HEK293T (cell line): ENCODE measurements around the gene ARHGEF39.

Experiments
- ARNT ChIP-seq: fragments of 450-650 bp; IDR thresholded peaks from 2 replicates; pipeline ENCODE4 v1.6.1; 2017; ENCODE audit warnings: mild to moderate bottlenecking
- BHLHE40 ChIP-seq: fragments of 450-650 bp; IDR thresholded peaks from 2 replicates; pipeline ENCODE4 v1.6.1; 2016; ENCODE audit warnings: mild to moderate bottlenecking, moderate library complexity, borderline replicate concordance
- CTBP1 ChIP-seq: fragments of 450-650 bp; IDR thresholded peaks from 2 replicates; pipeline ENCODE4 v1.6.1; 2016; ENCODE audit warnings: borderline replicate concordance
- ELF4 ChIP-seq: fragments of 450-650 bp; IDR thresholded peaks from 2 replicates; pipeline ENCODE4 v1.6.1; 2017; ENCODE audit warnings: antibody characterized with exemption
- FOXA1 ChIP-seq: fragments of 450-650 bp; IDR thresholded peaks from 2 replicates; pipeline ENCODE4 v1.6.1; 2016; ENCODE audit warnings: mild to moderate bottlenecking
- FOXK2 ChIP-seq: fragments of 450-650 bp; IDR thresholded peaks from 2 replicates; pipeline ENCODE4 v1.6.1; 2016; ENCODE audit warnings: mild to moderate bottlenecking
- HDGF ChIP-seq: fragments of 450-650 bp; IDR thresholded peaks from 2 replicates; pipeline ENCODE4 v1.6.1; 2017; ENCODE audit warnings: antibody characterized with exemption, borderline replicate concordance
- LEF1 ChIP-seq: fragments of 450-650 bp; IDR thresholded peaks from 2 replicates; pipeline ENCODE4 v1.6.1; 2017; ENCODE audit warnings: mild to moderate bottlenecking, borderline replicate concordance
- NFRKB ChIP-seq: fragments of 450-650 bp; IDR thresholded peaks from 2 replicates; pipeline ENCODE4 v1.6.1; 2016; ENCODE audit warnings: mild to moderate bottlenecking, moderate library complexity
- PKNOX1 ChIP-seq: fragments of 450-650 bp; IDR thresholded peaks from 2 replicates; pipeline ENCODE4 v1.6.1; 2016
- SP1 ChIP-seq: fragments of 450-650 bp; IDR thresholded peaks from 2 replicates; pipeline ENCODE4 v1.6.1; 2017
- SUZ12 ChIP-seq: fragments of 450-650 bp; IDR thresholded peaks from 2 replicates; pipeline ENCODE4 v1.6.1; 2016; ENCODE audit warnings: mild to moderate bottlenecking
- TARDBP ChIP-seq: fragments of 450-650 bp; IDR thresholded peaks from 2 replicates; pipeline ENCODE4 v1.6.1; 2016
- ZNF384 ChIP-seq: fragments of 450-650 bp; IDR thresholded peaks from 2 replicates; pipeline ENCODE4 v1.6.1; 2016

DNA sequence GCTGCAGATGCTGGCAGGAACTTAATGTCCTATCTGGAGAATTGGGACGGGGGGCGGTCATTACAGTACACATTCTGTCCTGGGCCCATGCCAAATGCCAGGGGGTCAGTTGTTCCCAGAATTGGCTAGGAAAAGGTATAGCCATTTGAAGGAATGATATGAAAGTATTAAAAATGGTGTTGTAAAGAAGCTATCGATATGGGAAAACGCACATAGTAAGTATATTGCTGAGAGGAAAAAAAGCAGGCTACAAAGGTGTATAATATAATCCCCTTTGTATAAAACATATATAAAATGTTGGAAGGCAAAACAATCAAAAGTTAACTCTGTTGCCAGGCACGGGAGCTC lies 450 bp upstream of the ARHGEF39 start:
- TF ChIP-seq SUZ12, result no peak
- TF ChIP-seq HDGF, result no peak
- TF ChIP-seq SP1, result no peak
- no peak for TF ChIP-seq FOXK2
- no peak for TF ChIP-seq BHLHE40
- TF ChIP-seq NFRKB, result no peak
- TF ChIP-seq CTBP1, result no peak
- TF ChIP-seq LEF1, result no peak
- TF ChIP-seq ELF4, result no peak
- no peak for TF ChIP-seq FOXA1
- no peak for TF ChIP-seq ARNT
- no peak for TF ChIP-seq ZNF384
- no peak for TF ChIP-seq PKNOX1
- no peak for TF ChIP-seq TARDBP
